Measurements from ENCODE around the gene POLR1C. TPM values are rescaled to one million over a fixed set of nuclear protein-coding genes. Genes with fewer than 3 reads are reported as not detected.

Gene POLR1C
- total RNA-seq, 1 experiment from 2014 or later, result 75.4 TPM

GRCh38 chr6:43481075-43481474 is 35.8 kb upstream of the POLR1C start:
- Histone ChIP-seq H3K27me3 (replicated peaks; ENCODE audit: insufficient read depth, low read depth, low read length, poor library complexity) (no peaks in the 10 kb centered on the region), H3K4me3 (ENCODE audit: low read depth, low read length, poor library complexity, severe bottlenecking) (no peak overlapping the region), H3K27ac (ENCODE audit: low read depth, low read length, poor library complexity, severe bottlenecking) (no peak overlapping the region), H3K36me3 (ENCODE audit: insufficient read depth, low read length, poor library complexity, severe bottlenecking) (no peaks in the 10 kb centered on the region), H3K4me1 (ENCODE audit: insufficient read depth, low read length, poor library complexity, severe bottlenecking) (peaks cover 33% of the 10 kb centered on the region), H3K9me3 (ENCODE audit: low read depth, low read length, poor library complexity, severe bottlenecking) (no peaks in the 10 kb centered on the region)
- ChIA-PET CTCF (interaction anchor here (0.6 kb wide), 1 partner anchor 293 kb away, joined by 4 read pairs; no protein-coding TSS in a partner anchor), POLR2A (ENCODE audit: low non-redundant PET) (interaction anchor here (0.7 kb wide), 1 partner anchor 48 kb away, joined by 3 read pairs; no protein-coding TSS in a partner anchor)
- intact Hi-C loops (cut with micrococcal nuclease; ENCODE audit: unreplicated experiment), result no loop called here
- no peak for DNase-seq (ENCODE audit: low spot score)
- BruUV-seq (replicated peaks), result no TSS peak
- no peak for TF ChIP-seq CTCF (conservative IDR thresholded peaks at IDR 0.05; ENCODE audit: low read depth, low read length)
- no peak for TF ChIP-seq EZH2 (IDR thresholded peaks at IDR 0.05; ENCODE audit: borderline replicate concordance, low read depth, low read length, poor library complexity, severe bottlenecking)

DNA sequence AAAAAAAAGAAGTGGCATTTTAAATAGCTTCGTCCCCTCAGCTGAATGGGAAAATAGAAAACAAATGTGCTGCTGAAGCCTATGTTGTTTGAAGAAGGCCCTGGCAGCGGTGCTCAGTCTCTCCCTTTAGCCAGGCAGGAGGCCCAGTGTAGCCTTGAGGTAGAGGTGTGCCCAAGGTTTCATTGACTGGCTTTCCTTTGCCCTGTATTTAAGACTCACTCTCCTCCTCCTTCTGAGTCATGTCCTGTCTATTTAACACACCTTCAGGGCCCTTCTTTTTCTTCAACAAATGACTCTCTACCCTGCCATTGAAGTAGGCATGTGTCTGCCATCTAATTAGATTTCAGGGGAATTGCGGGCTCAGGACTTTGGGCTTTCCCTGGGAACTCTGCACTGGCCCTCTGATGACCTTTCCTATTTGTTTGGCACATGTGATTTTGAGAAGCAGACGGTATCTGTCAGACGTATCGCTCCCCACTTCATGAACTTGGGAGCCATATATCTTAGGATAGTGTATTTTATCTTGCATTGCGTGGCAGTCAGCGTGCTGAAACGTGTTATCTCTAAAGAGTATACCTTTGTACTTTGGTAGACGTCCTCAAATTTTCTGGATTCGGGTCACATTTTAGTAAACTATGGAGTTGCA is 35.2 kb upstream of the POLR1C start:
- Histone ChIP-seq H3K27ac (ENCODE audit: low read depth, low read length, poor library complexity, severe bottlenecking) (no peak overlapping the region), H3K9me3 (ENCODE audit: low read depth, low read length, poor library complexity, severe bottlenecking) (no peaks in the 10 kb centered on the region), H3K4me3 (ENCODE audit: low read depth, low read length, poor library complexity, severe bottlenecking) (no peak overlapping the region), H3K27me3 (replicated peaks; ENCODE audit: insufficient read depth, low read depth, low read length, poor library complexity) (no peaks in the 10 kb centered on the region), H3K4me1 (ENCODE audit: insufficient read depth, low read length, poor library complexity, severe bottlenecking) (peaks cover 33% of the 10 kb centered on the region), H3K36me3 (ENCODE audit: insufficient read depth, low read length, poor library complexity, severe bottlenecking) (no peaks in the 10 kb centered on the region)
- TF ChIP-seq EZH2 (IDR thresholded peaks at IDR 0.05; ENCODE audit: borderline replicate concordance, low read depth, low read length, poor library complexity, severe bottlenecking) (no peak), CTCF (conservative IDR thresholded peaks at IDR 0.05; ENCODE audit: low read depth, low read length) (no peak)
- CTCF ChIA-PET, result interaction anchor here (0.6 kb wide), 2 partner anchors 131 to 294 kb away, joined by 4 to 6 read pairs; no protein-coding TSS in a partner anchor
- intact Hi-C loops (cut with micrococcal nuclease; ENCODE audit: unreplicated experiment), result no loop called here
- BruUV-seq (replicated peaks), result TSS peak; percentile 3
- POLR2A ChIA-PET (ENCODE audit: low non-redundant PET), result no interaction called here
- no peak for DNase-seq (ENCODE audit: low spot score)

GRCh38 chr6:43488667-43489276 is 28.1 kb upstream of the POLR1C start:
- H3K36me3 ChIP-seq (ENCODE audit: insufficient read depth, low read length, poor library complexity, severe bottlenecking), result no peaks in the 10 kb centered on the region
- intact Hi-C loops (cut with micrococcal nuclease; ENCODE audit: unreplicated experiment), result no loop called here
- H3K4me3 ChIP-seq (ENCODE audit: low read depth, low read length, poor library complexity, severe bottlenecking), result no peak overlapping the region
- H3K27ac ChIP-seq (ENCODE audit: low read depth, low read length, poor library complexity, severe bottlenecking), result no peak overlapping the region
- no TSS peak for BruUV-seq (replicated peaks)
- POLR2A ChIA-PET (ENCODE audit: low non-redundant PET), result no interaction called here
- CTCF ChIA-PET, result interaction anchor here (0.6 to 0.9 kb wide), 2 partner anchors 18 to 31 kb away, joined by 3 to 6 read pairs; no protein-coding TSS in a partner anchor
- no peaks in the 10 kb centered on the region for H3K9me3 ChIP-seq (ENCODE audit: low read depth, low read length, poor library complexity, severe bottlenecking)
- no peak for TF ChIP-seq EZH2 (IDR thresholded peaks at IDR 0.05; ENCODE audit: borderline replicate concordance, low read depth, low read length, poor library complexity, severe bottlenecking)
- no peak for TF ChIP-seq CTCF (conservative IDR thresholded peaks at IDR 0.05; ENCODE audit: low read depth, low read length)
- DNase-seq (ENCODE audit: low spot score), result no peak
- H3K27me3 ChIP-seq (replicated peaks; ENCODE audit: insufficient read depth, low read depth, low read length, poor library complexity), result no peaks in the 10 kb centered on the region
- H3K4me1 ChIP-seq (ENCODE audit: insufficient read depth, low read length, poor library complexity, severe bottlenecking), result peaks cover 37% of the 10 kb centered on the region

Data from A673 (cell line).